Stomach (tissue), 4 donors: ENCODE results near the gene CDC25A.

Experiments
- CTCF ChIP-seq, 7 experiments: fragments of 450-650 bp in 4 of 7; fragments of 200-600 bp in 3 of 7; sonication (generic) in 3 of 7; IDR thresholded peaks; one replicate each; pipeline ENCODE4 v1.5.1; 2016 to 2019; ENCODE audit warnings: antibody characterized with exemption in 7 of 7, control low read depth in 2 of 7, mild to moderate bottlenecking in 1 of 7
- EP300 ChIP-seq: sonication (generic); formaldehyde crosslinking; IDR thresholded peaks from one replicate; pipeline ENCODE4 v1.6.1; 2017; ENCODE audit warnings: antibody characterized with exemption

GRCh38 chr3:48218537-48218936 is 30.3 kb upstream of the CDC25A start:
- TF ChIP-seq CTCF (IDR thresholded peaks at IDR 0.05) (no peak), EP300 (no peak)
